Measurements from ENCODE around the gene CD24.

DNA sequence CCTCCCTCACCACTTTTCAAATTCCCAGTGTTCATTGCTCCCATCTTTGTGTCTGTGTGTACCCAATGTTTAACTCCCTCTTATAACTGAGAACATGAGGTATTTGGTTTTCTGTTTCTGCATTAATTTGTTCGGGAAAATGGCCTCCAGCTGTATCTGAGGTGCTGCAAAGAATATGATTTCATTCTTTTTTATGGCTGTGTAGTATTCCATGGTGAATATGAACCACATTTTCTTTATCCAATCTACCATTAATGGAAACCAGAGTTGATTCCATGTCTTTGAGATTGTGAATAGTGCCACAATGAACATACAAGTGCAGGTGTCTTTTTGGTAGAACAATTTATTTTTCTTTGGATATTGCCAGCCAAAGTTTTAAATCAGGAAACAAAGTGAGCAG is 10.4 kb downstream of the CD24 start:
- TF ChIP-seq CTCF (IDR thresholded peaks at IDR 0.05), result no peak
- no peak for TF ChIP-seq POLR2A (IDR thresholded peaks at IDR 0.05)

Data from thyroid gland (tissue), 4 donors.